ENCODE results near the gene PRRT3. TPM values are rescaled to one million over a fixed set of nuclear protein-coding genes. Genes with fewer than 3 reads are reported as not detected.

PRRT3 gene
- total and polyA plus RNA-seq, 2 donors (not counting 3 experiments of a cell fraction or from before 2014, with no cell fraction given) = 1.5 TPM

GRCh38 chr3:9935966-9936510, 16.2 kb downstream of the PRRT3 start:
- Histone ChIP-seq H4K20me1 (replicated peaks; ENCODE audit: control insufficient read depth, extremely low read depth, insufficient read depth, low read length) (no peaks in the 10 kb centered on the region), H3K4me1 (ENCODE audit: control insufficient read depth, extremely low read depth, insufficient read depth, low read length) (peaks cover 16% of the 10 kb centered on the region), H3K4me2 (ENCODE audit: insufficient read depth, low read length) (no peak overlapping the region), H3K79me2 (ENCODE audit: control insufficient read depth, insufficient read depth, low read length) (no peaks in the 10 kb centered on the region), H3K36me3 (ENCODE audit: control insufficient read depth in 2 of 2, extremely low read depth in 1 of 2, insufficient read depth in 2 of 2, low read length in 2 of 2) (peaks cover 2 to 9% of the 10 kb centered on the region in 2 experiments), H3K9ac (replicated peaks; ENCODE audit: extremely low read depth, insufficient read depth, low read length) (no peak overlapping the region), H3K27me3 (ENCODE audit: control insufficient read depth in 2 of 2, insufficient read depth in 2 of 2, low read length in 2 of 2) (no peaks in the 10 kb centered on the region), H3K9me3 (replicated peaks; ENCODE audit: control insufficient read depth, insufficient read depth, low read length) (no peaks in the 10 kb centered on the region), H2AFZ (ENCODE audit: low read depth, low read length) (no peak overlapping the region), H3K27ac (ENCODE audit: insufficient read depth, low read depth, low read length) (no peak overlapping the region), H3K9me1 (replicated peaks; ENCODE audit: control insufficient read depth, extremely low read depth, insufficient read depth, low read length) (no peaks in the 10 kb centered on the region), H3K4me3 (replicated peaks in 1 of 3; ENCODE audit: insufficient read depth in 1 of 3, low read depth in 1 of 3, low read length in 3 of 3) (no peak overlapping the region)
- no TSS peak for BruUV-seq (replicated peaks)
- TF ChIP-seq POLR2A (IDR thresholded peaks at IDR 0.05; ENCODE audit: low read depth, low read length) (no peak), GATA2 (IDR thresholded peaks at IDR 0.05; ENCODE audit: insufficient read depth, insufficient read length, low read depth, low read length) (no peak), CTCF (IDR thresholded peaks at IDR 0.05; ENCODE audit: extremely low read depth in 1 of 2, insufficient read depth in 1 of 2, low read depth in 1 of 2, low read length in 2 of 2) (no peak), MAX (IDR thresholded peaks at IDR 0.05; ENCODE audit: insufficient read depth, insufficient read length) (no peak), JUN (IDR thresholded peaks at IDR 0.05; ENCODE audit: borderline replicate concordance, insufficient read depth, insufficient read length, low read depth) (no peak), POLR2AphosphoS5 (IDR thresholded peaks at IDR 0.05; ENCODE audit: insufficient read depth, low read depth, low read length) (no peak), EZH2 (IDR thresholded peaks at IDR 0.05; ENCODE audit: borderline replicate concordance, low read depth, low read length, severe bottlenecking) (no peak)
- dilution Hi-C loops (cut with MboI; ENCODE audit: extremely low pct_ligation_motif_present, low sequenced_read_pairs) = no loop called here
- DNase-seq (ENCODE audit: low read depth, low spot score) (no peak), FAIRE-seq (no peak)
- intact Hi-C loops (cut with micrococcal nuclease) = loop anchor here (10.0 kb wide), 2 partner anchors 431 to 799 kb away; no protein-coding TSS in a partner anchor
- POLR2A ChIA-PET = no interaction called here
- CTCF ChIA-PET = interaction anchor here (1.8 kb wide), 1 partner anchor 10 kb away, joined by 22 read pairs; no protein-coding TSS in a partner anchor
